Measurements from ENCODE around the gene CYP51A1. TPM values are rescaled to one million over a fixed set of nuclear protein-coding genes. Genes with fewer than 3 reads are reported as not detected.

The CYP51A1 gene
- total and polyA plus RNA-seq, 2 of the 13 experiments (the other 11 are each of a cell fraction or from before 2014, with no cell fraction given): 15.4 to 260 TPM

GRCh38 chr7:92134271-92135051 is at the start of gene CYP51A1 (continued):
- TF ChIP-seq GFI1 (CRISPR knock-in tag; IDR thresholded peaks at IDR 0.05; ENCODE audit: borderline replicate concordance) (0 out of 2 replicates have a peak, but pooled peaks have one; percentile 50), CC2D1A (CRISPR knock-in tag; IDR thresholded peaks at IDR 0.05) (no peak), KAT8 (CRISPR knock-in tag; IDR thresholded peaks at IDR 0.05) (peak; percentile 76), MAFF (IDR thresholded peaks at IDR 0.05; ENCODE audit: low read depth, low read length) (no peak), USF2 (IDR thresholded peaks at IDR 0.05; ENCODE audit: low read depth, low read length) (no peak), USF2 (CRISPR knock-in tag; IDR thresholded peaks at IDR 0.05; ENCODE audit: borderline replicate concordance) (peak; percentile 62), ZSCAN25 (CRISPR knock-in tag; IDR thresholded peaks at IDR 0.05) (peak; percentile 12; the same call in 1 of the 2 replicates), PTBP1 (IDR thresholded peaks at IDR 0.05; ENCODE audit: low read depth, low read length, poor library complexity, severe bottlenecking) (no peak), MEIS2 (CRISPR knock-in tag; IDR thresholded peaks at IDR 0.05) (peak; percentile 26; the same call in 1 of the 2 replicates), MYC (CRISPR knock-in tag; IDR thresholded peaks at IDR 0.05; ENCODE audit: borderline replicate concordance) (peak; percentile 76), ZBTB42 (CRISPR knock-in tag; IDR thresholded peaks at IDR 0.05) (0 out of 2 replicates have a peak, but pooled peaks have one; percentile 51), ZKSCAN8 (CRISPR knock-in tag; IDR thresholded peaks at IDR 0.05; ENCODE audit: borderline replicate concordance) (0 out of 2 replicates have a peak, but pooled peaks have one; percentile 49), SRSF1 (optimal IDR thresholded peaks at IDR 0.05; ENCODE audit: low read depth, low read length) (peak; percentile 53), NCOA1 (CRISPR knock-in tag; IDR thresholded peaks at IDR 0.05) (no peak), RFX1 (IDR thresholded peaks at IDR 0.05) (no peak), SAP130 (CRISPR knock-in tag; IDR thresholded peaks at IDR 0.05; ENCODE audit: low read depth) (peak; percentile 82), ZZZ3 (CRISPR knock-in tag; IDR thresholded peaks at IDR 0.05; ENCODE audit: borderline replicate concordance) (peak; percentile 80), TAF1 (CRISPR knock-in tag; IDR thresholded peaks at IDR 0.05) (peak; percentile 89), WIZ (CRISPR knock-in tag; IDR thresholded peaks at IDR 0.05) (peak; percentile 70), ZNF598 (CRISPR knock-in tag; IDR thresholded peaks at IDR 0.05; ENCODE audit: borderline replicate concordance) (0 out of 2 replicates have a peak, but pooled peaks have one; percentile 23), ZHX1 (CRISPR knock-in tag; IDR thresholded peaks at IDR 0.05; ENCODE audit: low read depth) (0 out of 2 replicates have a peak, but pooled peaks have one; percentile 89)

Data from HepG2 (cell line).